GM04504 (cell line): ENCODE measurements around the gene TANC1.

Experiments used
- DNase-seq: peaks from one replicate; pipeline ENCODE4 v3.0.0-alpha.2; 2012; ENCODE audit warnings: low read depth

Gene TANC1

GRCh38 chr2:159267921-159268320 lies 299.5 kb downstream of the TANC1 start:
- no peak for DNase-seq

GRCh38 chr2:159270744-159271379 lies 302.4 kb downstream of the TANC1 start:
- DNase-seq: no peak

DNA sequence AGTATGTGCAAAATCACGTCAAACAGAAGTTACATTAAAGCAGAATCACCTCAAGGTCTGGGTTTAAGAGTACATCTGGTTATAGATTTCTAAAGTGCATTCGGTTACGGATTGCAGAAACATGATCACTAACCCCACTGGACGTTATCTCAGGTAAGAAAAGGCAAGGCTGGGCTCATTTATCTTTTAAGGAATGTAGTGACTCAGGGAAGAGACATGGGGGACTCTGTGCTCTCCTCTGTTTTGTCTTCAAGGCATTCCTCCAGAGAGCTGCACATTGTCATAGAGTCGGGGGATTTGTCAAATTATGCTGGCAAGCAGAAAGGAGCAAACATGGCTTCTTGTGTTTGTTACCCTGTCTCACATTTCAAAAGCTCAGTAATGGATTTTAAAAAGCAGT lies 303.7 kb downstream of the TANC1 start:
- no peak for DNase-seq

DNA sequence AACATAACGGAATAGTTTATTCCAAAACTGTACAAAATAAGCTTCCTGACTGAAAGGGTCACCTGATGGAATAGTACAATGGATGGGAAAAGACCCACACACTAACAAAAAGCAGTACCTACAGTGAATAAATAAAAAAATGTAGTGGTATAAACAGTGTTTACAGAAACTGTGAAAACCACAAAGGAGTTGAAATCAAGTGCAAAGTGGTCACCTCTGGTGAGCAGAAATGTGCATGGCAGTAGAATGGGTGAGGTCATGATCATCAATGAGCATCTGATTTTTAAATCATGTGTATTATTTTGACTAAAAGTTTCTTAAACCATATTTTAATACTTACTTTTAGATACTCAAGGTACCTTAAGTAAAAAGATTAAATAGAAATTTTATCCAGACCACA lies 306.7 kb downstream of the TANC1 start:
- no peak for DNase-seq

DNA sequence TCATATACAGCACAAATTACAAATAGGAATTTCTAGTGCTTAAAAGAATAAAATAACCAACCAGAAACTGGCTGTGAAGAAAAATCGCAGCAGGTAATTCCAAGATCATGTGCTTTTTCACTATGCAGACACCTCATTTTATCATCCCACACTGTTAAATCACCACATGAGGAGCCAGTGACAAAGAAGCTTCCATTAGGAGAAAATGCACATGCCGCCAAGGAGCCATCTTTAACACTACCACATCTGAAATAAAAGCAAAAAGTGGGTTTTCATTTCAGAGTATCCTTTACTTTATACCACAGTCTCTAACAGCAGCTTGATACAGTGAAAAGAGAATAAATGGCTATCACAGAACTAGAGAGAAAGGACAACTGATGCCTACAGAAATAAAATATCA lies 311.3 kb downstream of the TANC1 start:
- no peak for DNase-seq

GRCh38 chr2:159281002-159281401 lies 312.6 kb downstream of the TANC1 start:
- DNase-seq: no peak
